22Rv1 (cell line): ENCODE results near the gene INSIG1.

ENCODE experiments used
- ZFX ChIP-seq: fragments of 450-650 bp; IDR thresholded peaks from 2 replicates; pipeline ENCODE4 v1.6.1; 2017; ENCODE audit warnings: antibody characterized with exemption, borderline replicate concordance
- TF ChIP-seq, protein P1 (sequence below): fragments of 450-650 bp; IDR thresholded peaks from 2 replicates; pipeline ENCODE4 v1.5.1; 2017; ENCODE audit warnings: mild to moderate bottlenecking

DNA sequence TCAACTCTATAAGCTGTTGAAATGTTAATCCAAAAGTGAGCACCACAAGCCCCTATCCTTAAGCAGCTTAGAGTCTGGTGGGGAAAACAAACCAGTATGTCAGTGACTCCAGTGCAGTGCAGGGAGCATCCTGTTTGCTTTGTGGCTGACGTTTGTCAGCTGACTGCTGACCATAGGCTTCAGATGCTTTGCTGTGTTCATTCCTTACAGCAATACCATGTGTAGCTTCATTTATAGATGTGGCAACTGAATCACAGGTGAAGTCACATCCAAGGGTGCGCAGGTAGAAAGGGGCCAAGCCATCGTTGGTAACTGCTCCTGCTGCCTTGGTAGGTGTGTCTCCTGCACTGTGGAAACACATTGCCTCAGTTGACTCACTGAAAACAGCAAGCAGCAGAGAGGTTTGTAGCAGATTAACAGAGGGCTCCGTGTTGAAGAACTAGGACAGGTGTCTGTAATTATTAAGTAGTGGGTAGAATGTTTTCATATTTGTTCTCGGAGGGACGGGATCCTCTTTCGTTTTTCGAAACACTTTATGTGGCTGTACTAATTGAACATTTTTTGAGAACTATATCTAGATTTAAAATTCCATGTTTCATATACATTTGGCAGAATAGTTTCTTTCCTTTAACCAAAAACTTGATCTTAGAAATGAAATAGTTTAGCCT, 2.0 kb downstream of the INSIG1 start:
- TF ChIP-seq, protein P1, sequence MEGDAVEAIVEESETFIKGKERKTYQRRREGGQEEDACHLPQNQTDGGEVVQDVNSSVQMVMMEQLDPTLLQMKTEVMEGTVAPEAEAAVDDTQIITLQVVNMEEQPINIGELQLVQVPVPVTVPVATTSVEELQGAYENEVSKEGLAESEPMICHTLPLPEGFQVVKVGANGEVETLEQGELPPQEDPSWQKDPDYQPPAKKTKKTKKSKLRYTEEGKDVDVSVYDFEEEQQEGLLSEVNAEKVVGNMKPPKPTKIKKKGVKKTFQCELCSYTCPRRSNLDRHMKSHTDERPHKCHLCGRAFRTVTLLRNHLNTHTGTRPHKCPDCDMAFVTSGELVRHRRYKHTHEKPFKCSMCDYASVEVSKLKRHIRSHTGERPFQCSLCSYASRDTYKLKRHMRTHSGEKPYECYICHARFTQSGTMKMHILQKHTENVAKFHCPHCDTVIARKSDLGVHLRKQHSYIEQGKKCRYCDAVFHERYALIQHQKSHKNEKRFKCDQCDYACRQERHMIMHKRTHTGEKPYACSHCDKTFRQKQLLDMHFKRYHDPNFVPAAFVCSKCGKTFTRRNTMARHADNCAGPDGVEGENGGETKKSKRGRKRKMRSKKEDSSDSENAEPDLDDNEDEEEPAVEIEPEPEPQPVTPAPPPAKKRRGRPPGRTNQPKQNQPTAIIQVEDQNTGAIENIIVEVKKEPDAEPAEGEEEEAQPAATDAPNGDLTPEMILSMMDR, result no peak
- TF ChIP-seq ZFX, result no peak
